ENCODE results near the gene BRICD5. TPM values are rescaled to one million over a fixed set of nuclear protein-coding genes. Genes with fewer than 3 reads are reported as not detected.
A peak's percentile ranks its signal among the peaks of the same experiment; 100 is the strongest.
"Not testable (repeated sequence)": the region's sequence is repeated elsewhere in the genome, so short reads cannot be mapped to it uniquely, and the experiment has no call there.

The BRICD5 gene
- total RNA-seq (2021; fragmentation: NEBNext Ultra II Directional; extraction: Animal tissue kit (Norgen Biotek cat#: 25700)), result 1 to 10 TPM; 1.1 to 2.6 (median 1.8) TPM
- long read RNA-seq, result 0 reads

DNA sequence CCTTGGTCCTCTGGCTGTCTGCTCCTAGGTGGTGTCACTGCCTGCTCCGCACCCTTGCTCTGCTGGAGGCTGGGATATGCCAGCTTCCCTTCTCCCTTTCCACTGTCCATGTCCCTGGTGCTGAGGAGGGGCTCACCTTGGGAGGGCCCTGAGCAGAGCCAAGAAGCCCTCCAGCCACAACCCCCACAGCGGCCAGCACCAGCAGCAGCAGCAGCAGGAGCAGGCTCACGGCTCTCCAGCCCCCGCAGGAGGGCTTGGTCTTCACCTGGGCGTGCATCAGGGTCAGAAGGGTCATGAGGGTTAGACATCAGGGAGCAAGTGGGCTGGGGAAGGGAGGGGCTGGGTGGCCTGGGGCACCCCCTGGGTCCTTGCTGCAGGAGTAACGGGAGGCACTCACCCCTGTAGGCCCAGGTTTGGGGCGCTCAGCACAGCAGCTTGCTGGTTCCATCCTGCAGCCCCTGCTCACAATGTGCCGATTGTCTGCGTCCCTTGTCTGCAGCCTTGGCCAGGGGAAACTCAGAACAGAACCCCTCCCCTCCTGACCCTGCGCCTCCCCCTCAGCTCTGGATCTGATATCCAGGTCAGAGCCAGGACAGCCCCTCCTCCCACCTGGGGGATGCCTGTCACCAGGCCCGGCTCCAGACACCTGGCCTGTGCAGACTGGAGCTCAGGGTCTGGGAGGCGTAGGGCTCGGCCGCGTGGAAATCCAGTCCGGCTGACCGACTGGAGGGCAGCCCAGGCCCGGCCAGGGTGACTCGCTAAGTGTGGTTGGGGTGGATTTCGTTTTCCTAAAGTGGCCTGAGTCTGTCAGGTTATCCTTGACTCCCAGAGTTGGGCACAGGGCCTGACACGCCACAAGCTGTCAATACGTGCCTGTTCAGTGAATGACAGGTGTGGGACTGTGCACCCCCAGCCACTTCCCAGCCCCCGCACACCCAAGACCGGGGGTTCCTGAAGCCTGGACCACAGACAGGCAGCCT lies at the start of gene BRICD5:
BRICD5 (minus strand) TSS at position 478 of the 980 bp plus-strand sequence; CDS start at position 448, 30 bp downstream.
- peaks cover 11% of the 10 kb centered on the region for H3K27me3 Mint-ChIP-seq (ENCODE audit: insufficient read depth)
- peaks cover 11% of the 10 kb centered on the region; the same call in 1 of the 2 replicates for H3K36me3 Mint-ChIP-seq (ENCODE audit: low read depth)
- DNase-seq, result no peak
- peaks cover 32% of the 10 kb centered on the region for H3K4me1 Mint-ChIP-seq (ENCODE audit: low read depth)
- no peaks in the 10 kb centered on the region for H3K9me3 Mint-ChIP-seq
- no peak within 1 kb of the TSS for H3K27ac Mint-ChIP-seq
- TF ChIP-seq, protein P1, sequence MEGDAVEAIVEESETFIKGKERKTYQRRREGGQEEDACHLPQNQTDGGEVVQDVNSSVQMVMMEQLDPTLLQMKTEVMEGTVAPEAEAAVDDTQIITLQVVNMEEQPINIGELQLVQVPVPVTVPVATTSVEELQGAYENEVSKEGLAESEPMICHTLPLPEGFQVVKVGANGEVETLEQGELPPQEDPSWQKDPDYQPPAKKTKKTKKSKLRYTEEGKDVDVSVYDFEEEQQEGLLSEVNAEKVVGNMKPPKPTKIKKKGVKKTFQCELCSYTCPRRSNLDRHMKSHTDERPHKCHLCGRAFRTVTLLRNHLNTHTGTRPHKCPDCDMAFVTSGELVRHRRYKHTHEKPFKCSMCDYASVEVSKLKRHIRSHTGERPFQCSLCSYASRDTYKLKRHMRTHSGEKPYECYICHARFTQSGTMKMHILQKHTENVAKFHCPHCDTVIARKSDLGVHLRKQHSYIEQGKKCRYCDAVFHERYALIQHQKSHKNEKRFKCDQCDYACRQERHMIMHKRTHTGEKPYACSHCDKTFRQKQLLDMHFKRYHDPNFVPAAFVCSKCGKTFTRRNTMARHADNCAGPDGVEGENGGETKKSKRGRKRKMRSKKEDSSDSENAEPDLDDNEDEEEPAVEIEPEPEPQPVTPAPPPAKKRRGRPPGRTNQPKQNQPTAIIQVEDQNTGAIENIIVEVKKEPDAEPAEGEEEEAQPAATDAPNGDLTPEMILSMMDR (IDR thresholded peaks at IDR 0.05), result no peak
- H3K4me3 Mint-ChIP-seq, result no peak within 1 kb of the TSS

GRCh38 chr16:2260250-2260649 lies 49.6 kb upstream of the BRICD5 start:
- H3K27me3 Mint-ChIP-seq (ENCODE audit: insufficient read depth), result no peaks in the 10 kb centered on the region
- TF ChIP-seq, protein P1 (IDR thresholded peaks at IDR 0.05), result no peak
- H3K4me3 Mint-ChIP-seq, result no peak overlapping the region
- DNase-seq, result no peak
- H3K27ac Mint-ChIP-seq, result no peak overlapping the region
- H3K9me3 Mint-ChIP-seq, result no peaks in the 10 kb centered on the region
- peaks cover 14% of the 10 kb centered on the region for H3K4me1 Mint-ChIP-seq (ENCODE audit: low read depth)
- H3K36me3 Mint-ChIP-seq (ENCODE audit: low read depth), result peaks cover 46% of the 10 kb centered on the region

GRCh38 chr16:2258530-2258929 lies 47.9 kb upstream of the BRICD5 start:
- not testable (repeated sequence) for DNase-seq; H3K9me3 Mint-ChIP-seq; H3K27ac Mint-ChIP-seq; H3K4me1 Mint-ChIP-seq (ENCODE audit: low read depth); H3K27me3 Mint-ChIP-seq (ENCODE audit: insufficient read depth); H3K4me3 Mint-ChIP-seq
- H3K36me3 Mint-ChIP-seq (ENCODE audit: low read depth), result peaks cover 39% of the 10 kb centered on the region

DNA sequence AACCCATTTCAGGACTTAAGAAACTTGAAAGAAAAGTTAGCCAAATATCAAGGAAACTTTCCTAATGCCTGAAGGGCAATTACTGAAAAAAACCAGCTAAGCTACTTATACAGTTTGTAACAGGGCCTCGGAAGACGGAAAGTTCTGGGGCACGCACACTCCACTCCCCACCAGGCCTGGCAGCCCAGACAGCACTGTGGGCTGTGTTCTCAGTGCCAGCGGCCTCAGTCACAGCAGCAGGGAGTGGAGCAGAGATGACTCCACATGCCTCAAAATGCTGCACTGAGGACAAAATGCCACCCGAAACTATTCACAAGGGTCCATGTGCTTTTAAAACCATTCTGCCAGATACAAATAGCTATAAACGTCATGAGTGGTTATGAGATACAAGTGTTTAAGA lies 47.1 kb upstream of the BRICD5 start:
- DNase-seq, result no peak
- Mint-ChIP-seq H3K36me3 (ENCODE audit: low read depth) (peaks cover 44% of the 10 kb centered on the region), H3K27me3 (ENCODE audit: insufficient read depth) (no peaks in the 10 kb centered on the region), H3K4me3 (no peak overlapping the region), H3K4me1 (ENCODE audit: low read depth) (peaks cover 8% of the 10 kb centered on the region), H3K9me3 (no peaks in the 10 kb centered on the region), H3K27ac (no peak overlapping the region)
- TF ChIP-seq, protein P1 (IDR thresholded peaks at IDR 0.05), result no peak

DNA sequence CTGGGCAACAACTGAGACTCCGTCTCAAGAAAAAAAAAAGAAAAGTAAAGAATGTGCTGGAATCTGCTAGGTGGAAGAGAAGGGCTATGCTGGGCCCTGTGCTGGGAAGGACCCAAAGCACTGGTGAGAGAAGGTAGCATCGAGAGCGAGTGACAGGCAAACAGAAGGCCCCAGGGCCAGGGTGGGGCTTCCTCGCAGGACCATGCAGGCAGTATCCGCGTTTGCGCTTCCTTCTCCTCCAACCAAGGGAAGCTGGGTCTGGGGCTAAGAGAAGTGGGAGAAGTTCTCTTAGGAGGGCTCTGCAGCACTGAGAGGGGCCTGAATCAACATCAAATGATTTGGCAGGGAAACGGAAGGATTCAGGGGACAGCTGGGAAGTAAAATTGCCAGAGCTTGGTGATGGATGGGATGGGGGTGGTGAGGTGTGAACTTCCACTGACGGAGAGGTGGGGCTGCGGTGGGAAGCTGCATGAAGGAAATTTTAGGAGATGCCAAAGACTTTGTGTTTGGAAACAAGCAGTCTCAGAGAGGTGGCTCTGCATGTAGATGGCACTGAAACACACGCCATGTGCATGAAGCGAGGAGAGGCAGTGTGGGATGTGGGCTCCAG lies 46.0 kb upstream of the BRICD5 start:
- TF ChIP-seq, protein P1 (IDR thresholded peaks at IDR 0.05), result no peak
- DNase-seq, result no peak
- H3K36me3 Mint-ChIP-seq (ENCODE audit: low read depth), result peaks cover 35% of the 10 kb centered on the region
- H3K4me3 Mint-ChIP-seq, result no peak overlapping the region
- H3K27me3 Mint-ChIP-seq (ENCODE audit: insufficient read depth), result no peaks in the 10 kb centered on the region
- H3K27ac Mint-ChIP-seq, result 0 out of 2 replicates have a peak overlapping the region, but pooled peaks have one; percentile 24
- peaks cover 15% of the 10 kb centered on the region for H3K4me1 Mint-ChIP-seq (ENCODE audit: low read depth)
- H3K9me3 Mint-ChIP-seq, result no peaks in the 10 kb centered on the region
